HG02588 (cell line): ENCODE results near the gene DNLZ.

Source experiments
- ATAC-seq: cut with Tn5 transposase; IDR thresholded peaks from one replicate; pipeline ENCODE4 v1.9.1; 2021; ENCODE audit warnings: mild to moderate bottlenecking, moderate library complexity; ENCODE audit not compliant: unreplicated experiment

DNLZ gene

DNA sequence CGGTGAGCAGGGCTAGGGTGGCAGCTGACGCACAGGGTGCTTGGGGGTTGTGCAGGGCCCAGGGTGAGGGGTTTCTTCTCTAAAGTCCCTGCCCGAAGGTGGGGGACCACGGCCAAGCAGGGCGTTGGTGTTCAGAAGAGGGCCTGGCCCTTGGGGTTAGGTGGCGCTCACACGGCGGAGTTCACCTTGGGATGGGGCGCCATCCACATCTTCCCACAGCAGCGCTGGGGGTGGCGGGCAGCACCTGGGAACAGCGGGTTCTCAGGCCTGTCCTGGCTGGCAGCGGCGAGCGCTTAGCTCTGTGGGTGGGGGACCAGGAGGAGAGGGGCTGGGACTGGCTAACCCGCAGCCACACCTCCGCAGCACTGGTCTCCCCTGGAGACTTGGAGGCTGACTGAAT lies 30.1 kb downstream of the DNLZ start:
- ATAC-seq = no peak

DNA sequence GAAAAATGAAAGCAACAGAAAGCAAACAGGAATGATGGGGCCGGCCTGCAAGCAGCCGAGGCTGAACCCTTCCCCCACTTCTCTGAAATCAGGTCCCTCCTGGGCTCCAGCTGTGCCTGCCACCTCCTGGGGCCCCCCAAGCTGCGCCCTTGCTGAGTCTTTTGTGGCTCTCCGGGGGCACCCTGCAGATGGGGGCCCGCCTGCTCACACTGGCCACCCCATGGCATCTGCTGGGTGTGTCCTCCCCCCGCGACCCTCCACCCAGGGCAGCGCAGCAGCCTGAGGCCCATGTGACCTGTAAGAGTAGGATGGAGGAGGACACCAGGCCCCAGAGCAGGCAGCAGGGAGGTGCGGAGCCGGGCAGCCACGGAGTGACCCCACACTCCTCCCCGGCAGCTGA lies 30.5 kb downstream of the DNLZ start:
- ATAC-seq = no peak

DNA sequence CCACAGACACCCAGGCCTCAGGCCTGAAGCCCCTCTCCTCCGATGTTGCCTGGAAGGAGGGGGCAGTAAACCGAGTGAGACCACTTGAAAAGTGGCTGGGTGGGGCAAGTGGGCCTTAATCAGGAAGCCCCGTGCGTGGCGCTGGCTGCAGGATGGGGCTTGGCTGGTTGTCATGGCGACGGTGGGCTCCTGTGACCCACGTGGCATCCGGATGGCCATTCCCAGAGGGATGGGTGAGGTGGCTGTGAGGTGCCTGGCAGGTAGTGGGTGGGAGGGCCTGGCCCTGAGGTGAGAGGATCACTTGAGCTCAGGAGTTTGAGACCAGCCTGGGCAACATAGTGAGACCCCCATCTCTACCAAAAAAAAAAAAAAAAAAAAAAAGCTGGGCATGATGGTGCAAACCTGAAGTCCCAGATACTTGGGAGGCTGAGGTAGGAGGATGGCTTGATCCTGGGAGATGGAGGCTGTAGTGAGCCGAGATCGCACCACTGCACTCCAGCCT lies 31.0 kb downstream of the DNLZ start:
- no peak for ATAC-seq

DNA sequence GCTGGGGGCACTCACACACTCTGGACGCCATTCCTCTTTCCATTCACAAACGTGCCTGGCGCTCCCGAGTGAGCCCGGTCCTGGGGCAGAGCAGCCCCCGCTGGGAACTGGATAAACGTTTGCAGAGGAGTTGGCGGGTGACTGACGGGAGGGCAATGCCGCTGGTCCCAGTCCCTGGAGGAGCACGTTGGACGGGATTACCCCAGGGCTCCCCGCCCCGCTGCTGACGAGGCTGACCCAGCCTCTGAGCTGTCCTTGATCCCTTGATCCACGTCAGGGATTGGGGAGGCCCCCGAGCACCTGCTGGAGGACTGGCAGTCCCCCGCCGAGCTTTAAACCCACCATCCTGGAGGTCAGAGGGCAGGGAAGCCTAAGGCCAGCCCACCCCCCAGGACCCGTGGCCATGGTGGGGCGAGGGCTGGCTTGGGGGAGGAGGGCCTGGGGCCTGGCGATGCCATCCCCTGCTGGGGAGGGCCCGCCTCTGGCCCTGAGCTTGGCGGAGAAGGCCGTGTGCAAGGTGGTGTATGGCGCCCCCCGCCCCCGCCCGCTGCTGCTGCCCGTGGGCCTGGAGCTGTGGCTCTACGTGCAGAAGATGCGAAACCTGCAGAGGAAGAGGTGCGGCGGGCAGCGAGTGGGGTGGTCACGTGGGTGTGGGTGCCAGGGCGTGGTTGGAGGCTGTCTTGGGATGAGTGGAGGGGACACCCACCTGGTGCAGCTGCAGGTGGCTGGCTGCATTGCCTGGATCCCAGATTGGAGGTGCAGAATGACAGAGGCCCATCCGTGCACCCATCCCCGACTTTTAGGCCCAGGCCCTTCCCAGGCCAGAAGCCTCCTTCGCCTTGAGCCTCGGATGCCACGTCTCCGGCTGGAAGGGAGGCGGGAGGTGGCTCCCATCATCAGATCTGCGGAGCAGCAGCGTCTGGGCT lies 31.7 kb downstream of the DNLZ start:
- ATAC-seq = no peak

DNA sequence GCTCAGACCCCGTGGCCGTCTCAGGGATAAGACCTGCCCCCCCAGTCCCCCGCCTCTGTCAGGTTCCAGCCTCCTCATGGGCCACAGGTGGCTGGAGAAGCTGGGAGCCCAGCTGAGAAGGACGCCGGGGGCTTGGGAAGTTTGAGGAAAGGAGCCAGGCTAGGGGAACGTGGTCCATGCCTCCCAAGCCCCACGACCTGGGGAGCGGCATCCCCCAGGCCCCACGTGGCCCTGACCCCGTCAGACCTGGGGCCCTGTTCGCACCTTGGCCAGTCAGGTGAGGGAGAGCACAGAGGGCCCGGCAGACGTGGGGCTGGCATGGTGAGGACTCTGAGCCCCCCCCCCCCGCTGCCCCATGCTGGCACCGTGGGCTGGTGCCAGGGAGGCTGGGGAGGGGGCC lies 32.5 kb downstream of the DNLZ start:
- no peak for ATAC-seq

DNA sequence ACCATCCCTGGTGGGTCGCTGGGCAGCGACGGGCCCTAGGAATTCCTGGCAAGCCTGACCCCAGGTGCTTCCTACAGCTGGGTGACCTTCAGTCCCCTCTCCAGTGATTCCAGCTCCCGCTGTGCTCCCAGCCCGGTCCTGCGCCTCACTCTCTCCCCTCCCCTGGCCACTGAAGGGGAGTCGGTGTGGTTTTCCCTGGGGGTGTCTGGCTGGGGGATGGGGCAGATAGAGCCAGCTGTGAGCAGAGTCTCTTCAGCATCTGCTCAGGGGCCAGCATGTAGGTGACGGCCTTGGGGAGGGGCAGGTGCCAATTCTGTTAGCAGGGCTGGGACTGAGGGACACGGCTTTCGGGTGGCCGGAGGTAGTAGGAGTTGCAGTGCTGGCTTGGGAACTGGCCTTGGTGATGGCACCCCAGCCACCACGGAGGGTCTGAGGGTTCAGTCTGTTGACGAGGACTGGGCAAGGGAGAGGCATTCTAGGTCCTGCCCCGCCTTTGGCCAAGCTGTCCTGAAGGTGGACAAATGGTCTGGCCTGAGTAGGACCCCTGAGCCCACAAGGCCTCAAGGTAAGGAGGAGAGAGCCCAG lies 33.0 kb downstream of the DNLZ start:
- no peak for ATAC-seq

DNA sequence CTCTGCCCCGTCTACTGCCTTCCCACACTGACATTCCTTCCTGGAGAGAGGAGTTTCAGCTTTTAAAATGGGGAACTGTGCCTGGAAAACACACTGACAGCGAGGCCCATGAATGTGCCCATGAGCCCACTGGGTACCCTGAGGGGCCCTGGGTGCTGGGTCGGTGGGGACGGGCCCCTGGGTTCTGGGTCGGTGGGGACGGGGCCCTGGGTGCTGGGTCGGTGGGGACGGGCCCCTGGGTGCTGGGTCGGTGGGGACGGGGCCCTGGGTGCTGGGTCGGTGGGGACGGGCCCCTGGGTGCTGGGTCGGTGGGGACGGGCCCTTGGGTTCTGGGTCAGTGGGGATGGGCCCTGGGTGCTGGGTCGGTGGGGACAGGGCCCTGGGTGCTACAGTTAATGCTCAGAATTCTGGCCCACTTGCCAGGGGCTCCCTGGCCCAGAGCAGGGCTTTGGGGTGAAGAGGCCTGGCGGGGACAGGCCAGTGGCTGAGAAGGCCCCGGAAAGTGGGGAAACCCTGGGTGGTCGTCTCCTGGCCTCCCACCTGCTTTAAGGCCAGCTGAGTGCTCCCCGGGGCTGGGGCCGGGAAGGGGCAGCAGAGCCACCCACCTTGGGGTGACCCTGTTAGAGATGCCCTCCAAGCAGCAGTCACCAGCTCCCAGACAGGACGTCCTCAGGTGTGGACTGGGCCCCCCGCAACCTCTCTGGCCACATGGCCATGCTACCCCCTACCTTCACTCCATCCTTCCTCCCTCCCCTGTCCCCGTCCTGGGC lies 33.7 kb downstream of the DNLZ start:
- ATAC-seq = no peak

DNA sequence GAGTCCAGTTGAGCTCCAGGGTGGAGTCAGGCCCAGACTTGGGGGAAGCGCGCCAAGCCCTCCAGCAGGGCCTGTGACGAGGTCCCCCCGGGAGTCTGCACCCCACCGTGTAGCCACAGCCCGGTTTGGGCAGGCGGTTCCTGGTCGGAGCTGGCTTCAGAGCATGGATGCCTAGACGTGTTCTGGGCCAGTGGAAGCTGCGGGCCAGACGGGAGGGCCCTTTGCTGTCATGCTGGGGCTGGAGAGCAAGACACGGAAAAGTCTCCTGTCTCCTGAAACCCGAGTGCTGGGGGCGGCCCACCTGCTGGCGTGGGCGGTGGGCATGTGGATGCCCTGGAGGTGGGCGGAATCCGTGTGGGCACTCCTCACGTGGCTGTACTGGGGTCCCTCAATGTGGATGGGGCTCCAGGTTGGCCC lies 34.3 kb downstream of the DNLZ start:
- no peak for ATAC-seq

DNA sequence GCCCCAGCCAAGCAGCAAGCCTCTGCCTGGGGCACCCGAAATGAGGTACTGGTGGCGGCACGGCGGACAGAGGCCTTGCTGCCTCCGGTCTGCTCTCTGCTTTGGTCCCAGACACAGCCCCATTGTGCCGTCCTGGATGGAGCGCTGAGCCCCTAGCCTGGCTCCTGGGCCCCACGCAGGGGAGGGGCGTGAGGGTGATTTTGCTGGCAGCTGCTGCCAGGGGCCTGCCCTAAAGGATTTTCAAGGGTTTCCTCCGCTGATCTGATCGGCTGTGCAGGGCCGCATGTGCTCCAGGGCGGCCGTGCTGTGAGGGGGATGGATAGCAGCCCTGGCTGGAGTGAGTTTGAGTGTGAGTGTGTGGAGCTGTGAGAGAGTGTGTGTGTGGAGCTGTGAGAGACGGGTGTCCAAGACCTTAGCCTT lies 34.9 kb downstream of the DNLZ start:
- no peak for ATAC-seq

DNA sequence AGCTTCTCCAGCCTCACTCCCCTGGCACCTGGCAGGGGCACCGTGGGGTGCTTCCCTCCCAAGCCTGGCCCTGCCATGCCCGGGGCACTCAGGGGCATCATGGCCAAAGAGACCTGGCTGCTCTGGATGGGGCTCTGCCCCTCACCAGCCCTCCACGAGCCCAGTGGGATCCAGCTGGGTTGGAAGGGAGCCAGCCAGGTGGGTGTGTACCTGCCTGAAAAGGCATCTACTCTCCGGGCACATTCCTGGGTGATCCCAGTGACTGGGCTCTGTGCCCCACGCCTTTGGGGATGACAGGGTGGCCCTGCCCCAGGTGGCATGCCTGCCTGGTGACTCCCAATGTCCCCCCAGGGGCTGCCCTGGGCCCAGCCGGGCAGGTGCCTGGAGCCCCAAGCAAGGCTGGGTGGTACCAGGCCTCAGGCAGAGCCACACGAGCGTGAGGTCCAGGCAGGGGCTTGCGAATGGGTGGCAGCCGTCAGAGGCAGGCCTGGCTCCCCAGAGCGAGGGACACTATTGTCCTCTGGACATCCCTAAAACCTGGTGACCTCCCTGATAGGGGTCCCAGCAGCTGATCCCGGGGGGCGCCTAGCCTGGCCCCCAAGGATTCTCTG lies 35.4 kb downstream of the DNLZ start:
- no peak for ATAC-seq

DNA sequence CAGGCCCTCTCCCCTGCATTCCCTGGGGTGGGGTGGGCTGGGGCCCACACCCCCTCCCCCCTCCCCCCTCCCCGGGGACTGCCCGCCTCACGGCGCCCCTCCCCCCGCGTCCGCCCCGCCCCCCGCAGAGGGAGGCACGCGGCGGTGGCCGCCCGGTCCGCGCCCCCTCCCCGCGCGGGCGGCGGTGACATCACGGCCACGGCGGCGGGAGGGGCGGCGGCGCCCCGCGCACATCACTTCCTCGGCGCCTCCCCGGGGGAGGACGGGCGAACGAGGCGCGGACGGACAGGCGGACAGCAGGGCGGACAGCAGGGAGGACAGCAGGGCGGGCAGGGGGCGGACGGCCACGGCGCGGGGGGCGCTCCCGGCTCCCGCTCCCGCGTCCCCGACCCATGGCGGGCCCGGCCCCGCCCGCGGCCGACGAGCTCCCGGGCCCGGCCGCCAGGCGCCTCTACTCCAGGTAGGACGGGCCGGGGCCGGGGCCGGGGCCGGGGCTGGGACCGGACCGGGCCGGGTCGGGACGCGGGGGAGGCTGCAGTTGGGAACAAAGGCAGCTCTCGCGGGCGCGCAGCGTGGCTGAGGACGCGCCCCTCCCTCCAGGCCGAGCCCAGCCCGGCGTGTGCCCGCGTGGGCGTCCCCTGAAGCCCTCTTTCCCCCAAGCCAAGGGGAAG lies 36.1 kb downstream of the DNLZ start, which contains the start of gene GPSM1:
Gene GPSM1, plus strand, starts transcription at position 236 of the 671 bp plus-strand sequence. Its CDS starts 157 bp downstream, at position 393.
- ATAC-seq = no peak

DNA sequence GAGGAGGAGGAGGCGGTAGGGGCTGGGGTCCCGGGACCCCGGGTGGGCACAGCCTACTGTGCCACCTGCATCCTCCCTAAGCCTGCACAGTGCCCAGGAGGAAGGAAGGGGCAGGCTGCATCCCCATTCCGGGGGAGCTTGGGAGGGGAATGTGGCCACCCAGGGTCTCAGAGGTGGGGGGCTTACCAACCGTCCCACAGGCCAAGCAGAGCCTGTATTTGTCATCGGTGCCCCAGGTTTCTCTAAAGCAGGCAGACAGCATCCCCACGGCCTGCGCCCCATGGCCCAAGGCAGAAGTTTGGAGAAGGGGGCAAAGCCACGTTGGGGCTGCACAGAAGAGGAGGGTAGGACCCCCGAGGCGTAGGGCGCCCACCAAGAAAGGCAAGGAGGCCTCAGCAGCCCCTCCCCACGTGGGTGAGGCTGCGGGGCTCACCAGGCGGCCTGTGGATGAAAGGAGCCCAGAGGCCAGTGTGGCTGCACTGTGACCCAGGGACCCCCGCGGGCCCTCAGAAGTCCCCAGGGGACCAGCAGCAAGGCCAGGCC lies 36.7 kb downstream of the DNLZ start:
- no peak for ATAC-seq

DNA sequence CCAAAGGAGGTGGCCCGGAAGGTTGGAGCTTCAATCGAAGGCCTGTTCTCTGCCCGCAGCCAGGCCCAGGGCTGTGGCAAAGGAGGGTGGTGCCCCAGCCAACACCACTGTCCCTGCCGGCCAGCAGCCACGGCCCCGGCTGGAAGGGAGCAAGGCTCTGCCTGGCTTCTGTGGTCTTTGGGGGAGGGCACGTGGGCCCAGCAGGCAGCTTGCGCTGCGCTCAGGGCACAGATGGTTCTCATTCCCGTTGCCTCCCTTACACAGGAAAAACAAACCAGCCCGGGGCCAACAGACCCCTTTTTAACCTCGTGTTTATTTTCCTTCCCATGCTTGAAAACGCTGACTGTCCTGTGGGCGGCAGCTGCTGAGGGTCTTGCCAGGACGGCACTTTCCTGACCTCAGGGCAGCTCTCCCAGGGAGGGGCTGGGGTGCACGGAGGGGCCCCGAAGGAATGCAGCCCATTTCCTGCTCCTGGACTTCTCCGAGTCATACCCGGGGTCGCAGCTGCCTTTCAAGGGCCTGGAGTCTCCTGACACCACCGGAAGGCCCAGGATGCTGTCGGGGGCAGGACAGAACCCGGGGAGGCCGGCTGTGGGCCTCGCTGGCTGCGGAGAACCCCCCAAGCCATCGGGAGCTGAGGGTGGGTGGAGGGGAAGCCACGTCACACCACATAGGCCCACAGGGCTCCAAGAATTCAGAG lies 37.3 kb downstream of the DNLZ start:
- ATAC-seq = no peak

DNA sequence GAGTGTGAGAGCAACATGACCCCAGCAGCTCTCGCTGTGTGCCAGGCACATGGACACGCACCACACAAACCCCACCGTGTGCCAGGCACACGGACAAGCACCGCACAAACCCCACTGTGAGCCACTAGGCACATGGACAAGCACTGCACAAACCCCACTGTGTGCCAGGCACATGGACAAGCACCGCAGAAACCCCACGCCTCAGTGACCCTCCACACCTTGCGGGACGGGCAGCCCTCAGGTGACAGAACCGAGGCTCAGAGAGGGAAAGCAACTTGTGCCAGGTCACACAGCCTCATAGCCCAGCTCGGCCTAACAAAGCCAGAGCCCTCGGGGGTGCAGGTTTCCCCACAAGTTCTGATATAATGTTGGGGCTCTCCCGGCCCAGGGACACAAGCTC lies 38.2 kb downstream of the DNLZ start:
- no peak for ATAC-seq

DNA sequence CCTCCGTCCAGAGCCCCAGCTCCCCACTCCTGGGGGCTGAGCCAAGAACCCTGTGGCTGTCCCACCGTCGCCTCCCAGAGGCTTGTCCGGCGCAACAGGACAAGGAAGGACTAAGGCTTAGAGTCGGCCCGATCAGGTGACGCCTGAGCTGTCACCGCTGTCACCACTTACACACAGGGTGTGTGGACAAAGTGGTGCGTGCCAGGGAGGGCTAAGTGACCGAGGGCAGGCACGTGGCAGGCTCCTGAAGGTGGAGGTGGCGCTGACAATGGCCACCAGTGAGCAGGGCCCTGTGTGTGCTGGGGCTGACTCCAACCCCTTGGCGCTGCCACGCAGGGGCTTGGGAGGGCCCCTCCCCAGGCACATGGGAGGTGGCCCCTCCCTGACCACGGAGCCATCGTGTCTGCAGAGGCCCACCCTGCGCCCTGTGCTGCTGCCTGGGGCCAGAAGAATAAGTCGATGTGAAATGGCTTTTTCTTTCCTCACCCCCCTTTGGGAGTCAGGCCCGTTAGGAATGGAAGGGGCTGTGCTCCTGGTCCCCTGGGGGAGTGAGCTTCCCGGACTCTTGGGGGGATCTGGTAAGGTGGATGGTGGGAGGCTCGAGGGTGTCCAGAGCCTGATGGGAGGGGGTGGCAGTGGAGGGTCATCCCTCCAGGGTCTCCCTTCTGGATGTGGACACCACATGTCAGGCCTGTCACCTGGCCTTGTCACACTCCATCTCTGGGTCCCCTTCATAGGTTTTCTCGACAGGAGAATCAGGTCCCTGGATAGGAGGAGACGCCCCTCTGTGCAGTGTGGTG lies 38.8 kb downstream of the DNLZ start:
- no peak for ATAC-seq

DNA sequence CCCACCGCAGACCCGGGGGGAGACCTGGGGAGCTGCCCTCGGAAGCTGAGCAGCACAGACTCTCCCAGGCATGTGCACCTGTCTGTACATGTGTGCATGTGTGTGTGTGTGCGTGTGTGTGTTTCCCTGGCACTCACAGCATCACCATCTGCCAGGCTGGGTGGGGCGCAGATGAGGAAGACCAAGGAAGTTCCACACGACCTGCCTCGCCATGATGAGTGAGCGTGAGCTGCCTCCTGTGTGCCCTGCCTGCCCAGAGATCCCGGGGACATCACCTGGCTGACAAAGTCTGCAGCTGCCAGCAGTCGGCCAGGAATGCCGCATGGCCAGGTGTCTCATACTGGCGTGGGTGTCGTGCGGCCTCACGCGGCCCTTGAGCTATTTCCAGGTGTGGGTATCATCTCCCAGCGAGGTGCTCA lies 40.2 kb downstream of the DNLZ start:
- ATAC-seq = no peak

DNA sequence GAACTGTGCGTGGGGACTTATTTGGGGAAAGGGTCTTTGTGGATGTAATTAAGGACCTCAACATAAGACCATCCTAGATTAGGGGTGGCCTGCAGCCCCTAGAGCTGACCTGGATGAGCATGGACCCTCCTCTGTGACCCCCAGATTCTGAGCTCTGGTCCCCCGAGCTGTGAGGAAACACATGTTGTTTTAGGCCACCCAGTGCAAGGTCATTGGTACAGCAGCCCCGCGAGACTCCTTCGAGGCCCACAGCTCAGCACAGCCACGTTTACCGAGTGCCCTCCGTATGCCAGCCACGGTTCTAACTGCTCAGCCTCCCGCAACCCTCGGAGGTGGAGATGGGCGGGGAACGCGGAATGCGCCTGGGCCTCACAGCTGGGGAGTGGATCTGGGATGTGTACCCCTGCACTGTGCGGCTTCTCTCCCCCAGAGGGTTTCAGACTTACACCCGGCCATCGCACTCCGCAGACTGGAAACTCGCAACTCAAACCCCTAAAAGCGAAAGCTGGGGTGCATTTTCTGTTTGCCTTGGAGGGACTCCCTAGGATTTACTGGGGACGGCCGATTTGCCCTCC lies 40.7 kb downstream of the DNLZ start:
- no peak for ATAC-seq

DNA sequence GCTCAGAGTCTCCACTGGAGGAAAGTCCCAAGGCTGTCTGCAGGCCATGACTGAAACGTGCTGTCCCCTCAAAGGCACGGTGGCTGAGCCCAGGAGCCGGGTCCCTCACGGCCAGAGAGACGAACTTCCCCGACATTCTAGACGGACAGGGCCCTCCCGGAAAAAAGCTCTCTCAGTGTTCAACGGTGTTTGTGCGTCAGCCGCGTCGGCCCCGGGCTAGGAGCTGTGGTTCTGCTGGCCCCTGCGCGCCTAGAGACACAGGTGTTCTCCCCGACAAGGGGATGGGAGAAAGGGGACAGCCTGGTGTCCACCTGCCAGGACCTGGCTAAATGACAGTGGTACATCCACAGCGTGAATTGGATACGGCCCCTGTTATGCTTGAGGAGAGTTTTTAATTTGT lies 42.0 kb downstream of the DNLZ start:
- ATAC-seq = no peak
